Caco-2 (cell line): ENCODE data around the gene CHRNA3. TPM values are rescaled to one million over a fixed set of nuclear protein-coding genes. Genes with fewer than 3 reads are reported as not detected.

Experiments
- Bru-seq: library from RNA; stranded (reverse); fragments of 400-500 nt; gene quantifications from one replicate; lab custom pipeline; 2021; lab: Mats Ljungman, UMichigan
- BruChase-seq, 2 experiments: library from RNA; stranded (reverse); fragments of 400-500 nt; gene quantifications; one replicate each; lab custom pipeline; 2021; lab: Mats Ljungman, UMichigan
- BruUV-seq: library from RNA; stranded (reverse); fragments of 400-500 nt; replicated peaks from 2 replicates; lab custom pipeline; 2021; lab: Mats Ljungman, UMichigan
- CTCF ChIA-PET: fragments of 300-600 bp; sonication (Branson Sonifier 250); formaldehyde crosslinking; loops from one replicate; lab custom pipeline; 2022; ENCODE audit warnings: antibody characterized with exemption; lab: Charles Lee
- POLR2A ChIA-PET: fragments of 300-600 bp; sonication (Branson Sonifier 250); formaldehyde crosslinking; loops from one replicate; lab custom pipeline; 2022; ENCODE audit warnings: antibody characterized with exemption; lab: Charles Lee
- DNase-seq, 2 experiments: peaks; one replicate each; pipeline versions ENCODE4 v3.0.0 to v3.0.0-alpha.2; 2020 to 2022
- H3K27me3 ChIP-seq: replicated peaks from 2 replicates; pipeline ENCODE4 v1.6.0; 2011; ENCODE audit warnings: low read length; ENCODE audit not compliant: control insufficient read depth, insufficient read depth
- H3K36me3 ChIP-seq: 2 replicates; pipeline ENCODE4 v1.5.1; 2011; ENCODE audit warnings: low read length; ENCODE audit not compliant: control insufficient read depth, insufficient read depth
- H3K4me1 ChIP-seq: fragments of 250-450 bp; sonication (Bioruptor Pico); 2 replicates; pipeline ENCODE4 v1.5.1; 2020; ENCODE audit warnings: mild to moderate bottlenecking
- H3K4me3 ChIP-seq: 2 replicates; pipeline ENCODE4 v1.5.1; 2011; ENCODE audit warnings: low read depth, mild to moderate bottlenecking, control low read depth, low read length
- H3K9me3 ChIP-seq: fragments of 250-450 bp; sonication (Bioruptor Pico); 2 replicates; pipeline ENCODE4 v1.5.1; 2020; ENCODE audit warnings: mild to moderate bottlenecking, moderate library complexity
- H3K27ac Mint-ChIP-seq: one replicate; pipeline ENCODE4 v1.8.0; 2022; ENCODE audit warnings: mixed read lengths; ENCODE audit not compliant: unreplicated experiment
- H3K27me3 Mint-ChIP-seq: one replicate; pipeline ENCODE4 v1.8.0; 2022; ENCODE audit warnings: mixed read lengths; ENCODE audit not compliant: insufficient read depth, unreplicated experiment
- H3K36me3 Mint-ChIP-seq: one replicate; pipeline ENCODE4 v1.8.0; 2022; ENCODE audit warnings: mild to moderate bottlenecking, mixed read lengths; ENCODE audit not compliant: insufficient read depth, unreplicated experiment
- H3K4me1 Mint-ChIP-seq: one replicate; pipeline ENCODE4 v1.8.0; 2022; ENCODE audit warnings: low read depth, mixed read lengths; ENCODE audit not compliant: unreplicated experiment
- H3K4me3 Mint-ChIP-seq: one replicate; pipeline ENCODE4 v1.8.0; 2022; ENCODE audit warnings: mild to moderate bottlenecking, moderate library complexity, mixed read lengths; ENCODE audit not compliant: unreplicated experiment
- H3K9me3 Mint-ChIP-seq: one replicate; pipeline ENCODE4 v1.8.0; 2022; ENCODE audit warnings: mixed read lengths; ENCODE audit not compliant: unreplicated experiment
- CTCF ChIP-seq, 2 experiments: fragments of 200-600 bp in 1 of 2; IDR thresholded peaks; 1 replicate in 1 of 2; 2 replicates in 1 of 2; pipeline versions ENCODE4 v1.5.1 to v1.8.0; 2011 to 2022; ENCODE audit warnings: antibody characterized with exemption in 1 of 2, control low read depth in 1 of 2, inconsistent platforms in 1 of 2, low read depth in 1 of 2, low read length in 1 of 2, mild to moderate bottlenecking in 1 of 2, moderate library complexity in 1 of 2; ENCODE audit not compliant: insufficient read depth in 1 of 2, severe bottlenecking in 1 of 2, unreplicated experiment in 1 of 2
- intact Hi-C: fragments of 100-400 bp; cut with micrococcal nuclease; formaldehyde crosslinking; loops from one replicate; pipeline ENCODE4 v1.10.0; 2022; ENCODE audit not compliant: unreplicated experiment
- long read RNA-seq: library from polyadenylated mRNA; stranded (forward); transcript quantifications from one replicate; pipeline ENCODE4 v2.0.0, GENCODE V29; 2022
- total RNA-seq: library from RNA; stranded (reverse); gene quantifications from 2 replicates; pipeline ENCODE4 v1.2.3, GENCODE V29; 2022

CHRNA3 gene
- not detected in 2 replicates for total RNA-seq
- not detected for Bru-seq, nascent RNA
- BruChase-seq, experiment 1, labeled RNA remaining after a 2-hour chase: percentile 9 among the genes with signal in this experiment
- BruChase-seq, experiment 2, labeled RNA remaining after a 6-hour chase: percentile 4 among the genes with signal in this experiment
- long read RNA-seq: 0 reads

DNA sequence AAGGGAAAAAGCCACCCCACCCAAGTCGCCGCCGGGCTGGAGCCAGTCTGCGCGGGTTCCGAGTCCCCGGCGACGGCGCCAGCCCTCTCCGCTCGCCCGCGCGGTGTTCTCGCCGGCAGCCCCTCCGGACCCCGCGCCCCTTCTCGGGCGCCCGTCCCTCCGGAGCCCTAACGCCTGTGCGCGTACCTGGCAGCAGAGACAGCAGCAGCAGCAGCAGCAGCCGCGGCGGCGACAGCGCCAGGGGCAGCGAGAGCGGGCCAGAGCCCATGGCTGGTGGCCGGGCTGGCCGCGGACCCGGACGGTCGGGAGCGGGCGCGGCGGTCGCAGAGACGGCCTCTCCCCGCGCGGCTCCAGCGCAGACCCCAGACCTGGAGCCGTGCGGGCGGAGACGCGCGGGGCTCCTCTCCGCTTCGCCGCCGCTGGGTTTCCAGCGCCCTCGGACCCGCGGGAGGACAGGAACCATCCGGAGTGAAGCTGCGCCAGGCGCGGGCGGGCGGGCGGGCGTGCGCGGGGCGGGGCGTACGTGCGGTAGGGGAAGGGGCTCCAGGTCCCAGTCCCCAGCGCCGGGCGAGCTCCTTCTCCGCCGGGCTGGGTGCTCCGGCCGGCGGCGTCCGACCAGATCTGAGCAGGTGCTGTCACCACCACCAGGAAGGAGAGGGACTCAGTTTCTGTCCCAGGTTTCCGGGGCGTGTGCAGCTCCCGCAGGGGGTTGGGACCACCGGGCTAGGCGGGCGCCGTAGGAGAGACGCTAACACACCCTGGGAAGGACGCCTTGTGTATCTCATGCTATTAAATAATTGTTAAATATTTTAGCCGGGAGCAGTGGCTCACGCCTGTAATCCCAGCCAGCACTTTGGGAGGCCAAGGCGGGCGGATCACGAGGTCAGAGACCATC, at the start of gene CHRNA3:
Gene CHRNA3 (minus strand): TSS at position 470 of the 895 bp plus-strand sequence. CDS start 202 bp downstream, at position 268.
- H3K4me3 ChIP-seq: no peak within 1 kb of the TSS
- ChIA-PET POLR2A (no interaction called here), CTCF (no interaction called here)
- H3K27me3 ChIP-seq: no peaks in the 10 kb centered on the region
- no peaks in the 10 kb centered on the region for H3K36me3 Mint-ChIP-seq
- no peaks in the 10 kb centered on the region for H3K9me3 ChIP-seq
- intact Hi-C loops: no loop called here
- no peaks in the 10 kb centered on the region for H3K36me3 ChIP-seq
- DNase-seq: no peak
- no peaks in the 10 kb centered on the region for H3K9me3 Mint-ChIP-seq
- no peak within 1 kb of the TSS for H3K27ac Mint-ChIP-seq
- BruUV-seq: no TSS peak
- H3K27me3 Mint-ChIP-seq: peaks cover 7% of the 10 kb centered on the region
- no peaks in the 10 kb centered on the region for H3K4me1 Mint-ChIP-seq
- no peaks in the 10 kb centered on the region for H3K4me1 ChIP-seq
- no peak within 1 kb of the TSS for H3K4me3 Mint-ChIP-seq
- TF ChIP-seq CTCF (IDR thresholded peaks at IDR 0.05; ENCODE audit: insufficient read depth in 1 of 2, low read depth in 1 of 2, low read length in 1 of 2, severe bottlenecking in 1 of 2, unreplicated experiment in 1 of 2): no peak

- H3K27me3 ChIP-seq: no peaks in the 10 kb centered on the region; the same call in 1 of the 2 replicates
- Mint-ChIP-seq H3K9me3 (no peaks in the 10 kb centered on the region), H3K27ac (no peak overlapping the region), H3K36me3 (no peaks in the 10 kb centered on the region), H3K4me3 (no peak overlapping the region), H3K4me1 (peaks cover 10% of the 10 kb centered on the region), H3K27me3 (peaks cover 11% of the 10 kb centered on the region)
- H3K4me3 ChIP-seq: no peak overlapping the region
- BruUV-seq: no TSS peak
- H3K4me1 ChIP-seq: no peaks in the 10 kb centered on the region
- TF ChIP-seq CTCF (IDR thresholded peaks at IDR 0.05; ENCODE audit: insufficient read depth in 1 of 2, low read depth in 1 of 2, low read length in 1 of 2, severe bottlenecking in 1 of 2, unreplicated experiment in 1 of 2): no peak
- POLR2A ChIA-PET: no interaction called here
- H3K9me3 ChIP-seq: no peaks in the 10 kb centered on the region
- CTCF ChIA-PET: interaction anchor here (0.7 kb wide), 1 partner anchor 12 kb away, joined by 3 read pairs; no protein-coding TSS in a partner anchor
- H3K36me3 ChIP-seq: no peaks in the 10 kb centered on the region
- intact Hi-C loops: no loop called here
- DNase-seq: no peak
Measured at GRCh38 chr15:78668987-78669386, 48.2 kb upstream of the CHRNA3 start.

- Mint-ChIP-seq H3K9me3 (no peaks in the 10 kb centered on the region), H3K27ac (no peak overlapping the region), H3K4me3 (no peak overlapping the region), H3K4me1 (peaks cover 6% of the 10 kb centered on the region), H3K36me3 (no peaks in the 10 kb centered on the region), H3K27me3 (peaks cover 11% of the 10 kb centered on the region)
- ChIA-PET CTCF (no interaction called here), POLR2A (no interaction called here)
- H3K9me3 ChIP-seq: no peaks in the 10 kb centered on the region
- H3K4me3 ChIP-seq: no peak overlapping the region
- H3K36me3 ChIP-seq: no peaks in the 10 kb centered on the region
- intact Hi-C loops: no loop called here
- no peaks in the 10 kb centered on the region for H3K4me1 ChIP-seq
- no peak for DNase-seq
- no TSS peak for BruUV-seq
- H3K27me3 ChIP-seq: no peaks in the 10 kb centered on the region; the same call in 1 of the 2 replicates
- TF ChIP-seq CTCF (IDR thresholded peaks at IDR 0.05; ENCODE audit: insufficient read depth in 1 of 2, low read depth in 1 of 2, low read length in 1 of 2, severe bottlenecking in 1 of 2, unreplicated experiment in 1 of 2): no peak
Measured at GRCh38 chr15:78667578-78668236, 46.9 kb upstream of the CHRNA3 start.
